ENCODE measurements around the gene SORCS2.

SORCS2 gene

GRCh38 chr4:7320206-7320797 lies 128.0 kb downstream of the SORCS2 start:
- H3K27ac ChIP-seq (ENCODE audit: low read length) = no peak overlapping the region
- no peak overlapping the region for H2AFZ ChIP-seq (ENCODE audit: low read depth, low read length)
- no peaks in the 10 kb centered on the region for H3K36me3 ChIP-seq (ENCODE audit: insufficient read depth, low read length)
- no peak for DNase-seq
- TF ChIP-seq EZH2 (IDR thresholded peaks at IDR 0.05; ENCODE audit: borderline replicate concordance, low read depth, low read length, severe bottlenecking) = no peak
- TF ChIP-seq, protein P1, sequence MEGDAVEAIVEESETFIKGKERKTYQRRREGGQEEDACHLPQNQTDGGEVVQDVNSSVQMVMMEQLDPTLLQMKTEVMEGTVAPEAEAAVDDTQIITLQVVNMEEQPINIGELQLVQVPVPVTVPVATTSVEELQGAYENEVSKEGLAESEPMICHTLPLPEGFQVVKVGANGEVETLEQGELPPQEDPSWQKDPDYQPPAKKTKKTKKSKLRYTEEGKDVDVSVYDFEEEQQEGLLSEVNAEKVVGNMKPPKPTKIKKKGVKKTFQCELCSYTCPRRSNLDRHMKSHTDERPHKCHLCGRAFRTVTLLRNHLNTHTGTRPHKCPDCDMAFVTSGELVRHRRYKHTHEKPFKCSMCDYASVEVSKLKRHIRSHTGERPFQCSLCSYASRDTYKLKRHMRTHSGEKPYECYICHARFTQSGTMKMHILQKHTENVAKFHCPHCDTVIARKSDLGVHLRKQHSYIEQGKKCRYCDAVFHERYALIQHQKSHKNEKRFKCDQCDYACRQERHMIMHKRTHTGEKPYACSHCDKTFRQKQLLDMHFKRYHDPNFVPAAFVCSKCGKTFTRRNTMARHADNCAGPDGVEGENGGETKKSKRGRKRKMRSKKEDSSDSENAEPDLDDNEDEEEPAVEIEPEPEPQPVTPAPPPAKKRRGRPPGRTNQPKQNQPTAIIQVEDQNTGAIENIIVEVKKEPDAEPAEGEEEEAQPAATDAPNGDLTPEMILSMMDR (IDR thresholded peaks at IDR 0.05; ENCODE audit: borderline replicate concordance, extremely low read depth, low read length, poor library complexity, severe bottlenecking) = no peak
- H4K20me1 ChIP-seq (ENCODE audit: insufficient read depth, low read length) = no peaks in the 10 kb centered on the region; the same call in 1 of the 2 replicates
- H3K4me3 ChIP-seq (ENCODE audit: low read depth in 1 of 2, low read length in 2 of 2) = no peak overlapping the region
- no peaks in the 10 kb centered on the region for H3K27me3 ChIP-seq (ENCODE audit: insufficient read depth, low read length, poor library complexity)
- H3K9ac ChIP-seq (ENCODE audit: low read depth, low read length) = no peak overlapping the region
- ATAC-seq (ENCODE audit: insufficient read depth, low read depth) = no peak
- H3K79me2 ChIP-seq (ENCODE audit: insufficient read depth, low read length) = no peaks in the 10 kb centered on the region
- no peaks in the 10 kb centered on the region for H3K4me1 ChIP-seq (ENCODE audit: insufficient read depth, low read length)
- no peak overlapping the region for H3K4me2 ChIP-seq (ENCODE audit: insufficient read depth, low read length)
- peaks cover 11% of the 10 kb centered on the region for H3K9me3 ChIP-seq (ENCODE audit: insufficient read depth, low read length, severe bottlenecking)

DNA sequence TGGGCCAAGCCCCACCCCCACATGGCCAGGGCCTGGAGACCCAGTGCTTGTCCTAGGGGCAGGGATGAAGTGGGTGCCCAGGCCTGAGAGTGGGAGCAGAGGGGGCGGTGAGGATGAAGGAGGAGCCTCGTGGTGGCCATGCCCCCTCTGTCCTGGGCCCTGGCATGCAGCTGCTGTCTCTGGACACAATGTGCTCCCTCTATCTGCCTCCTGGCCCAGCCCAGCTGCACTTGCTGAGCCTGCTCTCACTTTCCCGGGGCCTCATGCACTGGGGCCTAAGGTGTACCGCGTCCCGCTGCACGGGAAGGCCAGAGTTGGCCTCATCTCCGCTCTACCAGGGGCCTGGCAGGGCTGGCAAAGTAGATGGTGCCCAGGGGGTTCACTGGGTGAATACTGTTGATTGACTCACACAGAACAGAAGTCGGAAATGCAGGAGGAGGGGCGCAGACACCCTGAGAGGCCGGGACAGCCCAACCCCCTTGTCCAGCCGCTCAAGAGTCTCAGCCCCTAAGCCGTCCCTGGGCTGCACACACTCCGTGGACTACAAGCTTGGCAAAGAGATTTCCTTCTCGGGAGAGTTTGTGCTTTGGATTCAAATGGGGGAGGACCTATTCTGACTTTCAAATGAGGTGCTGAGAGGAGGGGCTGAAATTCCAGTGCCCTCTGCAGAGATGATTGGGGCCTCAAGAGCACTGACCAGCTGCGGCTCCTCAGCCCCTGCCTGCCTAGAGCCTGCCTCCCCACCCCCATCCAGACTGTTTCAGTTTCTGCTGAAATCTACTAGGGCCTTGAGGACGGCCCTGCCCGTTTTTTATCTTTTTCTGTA lies 130.0 kb downstream of the SORCS2 start:
- no peaks in the 10 kb centered on the region for H3K4me1 ChIP-seq (ENCODE audit: insufficient read depth, low read length)
- H3K27ac ChIP-seq (ENCODE audit: low read length) = no peak overlapping the region
- TF ChIP-seq, protein P1 (IDR thresholded peaks at IDR 0.05; ENCODE audit: borderline replicate concordance, extremely low read depth, low read length, poor library complexity, severe bottlenecking) = no peak
- no peak for TF ChIP-seq EZH2 (IDR thresholded peaks at IDR 0.05; ENCODE audit: borderline replicate concordance, low read depth, low read length, severe bottlenecking)
- H3K4me2 ChIP-seq (ENCODE audit: insufficient read depth, low read length) = no peak overlapping the region
- H2AFZ ChIP-seq (ENCODE audit: low read depth, low read length) = no peak overlapping the region
- H3K79me2 ChIP-seq (ENCODE audit: insufficient read depth, low read length) = no peaks in the 10 kb centered on the region
- H4K20me1 ChIP-seq (ENCODE audit: insufficient read depth, low read length) = no peaks in the 10 kb centered on the region; the same call in 1 of the 2 replicates
- DNase-seq (no peak), ATAC-seq (ENCODE audit: insufficient read depth, low read depth) (no peak)
- no peak overlapping the region for H3K4me3 ChIP-seq (ENCODE audit: low read depth in 1 of 2, low read length in 2 of 2)
- H3K9me3 ChIP-seq (ENCODE audit: insufficient read depth, low read length, severe bottlenecking) = peaks cover 11% of the 10 kb centered on the region
- no peaks in the 10 kb centered on the region for H3K27me3 ChIP-seq (ENCODE audit: insufficient read depth, low read length, poor library complexity)
- no peaks in the 10 kb centered on the region for H3K36me3 ChIP-seq (ENCODE audit: insufficient read depth, low read length)
- H3K9ac ChIP-seq (ENCODE audit: low read depth, low read length) = no peak overlapping the region

- H3K4me2 ChIP-seq (ENCODE audit: insufficient read depth, low read length) = no peak overlapping the region
- no peaks in the 10 kb centered on the region for H3K79me2 ChIP-seq (ENCODE audit: insufficient read depth, low read length)
- H3K27ac ChIP-seq (ENCODE audit: low read length) = no peak overlapping the region
- TF ChIP-seq, protein P1 (IDR thresholded peaks at IDR 0.05; ENCODE audit: borderline replicate concordance, extremely low read depth, low read length, poor library complexity, severe bottlenecking) = no peak
- no peak for TF ChIP-seq EZH2 (IDR thresholded peaks at IDR 0.05; ENCODE audit: borderline replicate concordance, low read depth, low read length, severe bottlenecking)
- no peaks in the 10 kb centered on the region; the same call in 1 of the 2 replicates for H4K20me1 ChIP-seq (ENCODE audit: insufficient read depth, low read length)
- H3K9me3 ChIP-seq (ENCODE audit: insufficient read depth, low read length, severe bottlenecking) = peaks cover 9% of the 10 kb centered on the region
- H3K9ac ChIP-seq (ENCODE audit: low read depth, low read length) = no peak overlapping the region
- H3K27me3 ChIP-seq (ENCODE audit: insufficient read depth, low read length, poor library complexity) = no peaks in the 10 kb centered on the region
- no peak overlapping the region for H3K4me3 ChIP-seq (ENCODE audit: low read depth in 1 of 2, low read length in 2 of 2)
- ATAC-seq (ENCODE audit: insufficient read depth, low read depth) = no peak
- H3K36me3 ChIP-seq (ENCODE audit: insufficient read depth, low read length) = no peaks in the 10 kb centered on the region
- no peaks in the 10 kb centered on the region for H3K4me1 ChIP-seq (ENCODE audit: insufficient read depth, low read length)
- H2AFZ ChIP-seq (ENCODE audit: low read depth, low read length) = no peak overlapping the region
- no peak for DNase-seq
These were observed 131.1 kb downstream of the SORCS2 start for GRCh38 chr4:7323461-7323871.
